ENCODE measurements around the gene NCKAP5. TPM values are rescaled to one million over a fixed set of nuclear protein-coding genes. Genes with fewer than 3 reads are reported as not detected.

The NCKAP5 gene
- polyA plus RNA-seq, 3 donors, result not detected

- Mint-ChIP-seq H3K36me3 (no peaks in the 10 kb centered on the region), H3K27me3 (ENCODE audit: low read depth in 3 of 3) (peaks cover 0 to 3% (median 2%) of the 10 kb centered on the region in 3 donors), H3K27ac (no peak overlapping the region), H3K4me1 (no peaks in the 10 kb centered on the region), H3K4me3 (no peak overlapping the region), H3K9me3 (peaks cover 0 to 5% (median 1%) of the 10 kb centered on the region in 7 donors)
- peaks cover 0 to 6% of the 10 kb centered on the region in 2 donors for H3K9me3 ChIP-seq (replicated peaks in 1 of 2; ENCODE audit: control insufficient read depth in 1 of 2, insufficient read depth in 1 of 2, low read length in 2 of 2)
- no peak overlapping the region for H3K9ac ChIP-seq (ENCODE audit: insufficient read depth, low read length, poor library complexity, severe bottlenecking)
- H3K4me3 ChIP-seq (replicated peaks in 1 of 3; ENCODE audit: low read depth in 2 of 3, low read length in 3 of 3), result no peak overlapping the region
- H3K4me2 ChIP-seq (replicated peaks; ENCODE audit: extremely low read depth, low read length, poor library complexity, severe bottlenecking), result no peak overlapping the region
- no peaks in the 10 kb centered on the region for H3K27me3 ChIP-seq (ENCODE audit: control insufficient read depth in 2 of 2, insufficient read depth in 2 of 2, low read length in 2 of 2)
- WGBS (ENCODE audit: insufficient coverage), result 100% methylated on average over 4 of the region's 4 CpGs
- no peaks in the 10 kb centered on the region for H3K36me3 ChIP-seq (replicated peaks in 1 of 2; ENCODE audit: control insufficient read depth in 1 of 2, insufficient read depth in 2 of 2, low read length in 2 of 2)
- H3K79me2 ChIP-seq (ENCODE audit: insufficient read depth, low read length), result no peaks in the 10 kb centered on the region
- H4K20me1 ChIP-seq (ENCODE audit: insufficient read depth, low read length), result no peaks in the 10 kb centered on the region
- H2AFZ ChIP-seq (ENCODE audit: insufficient read depth, low read depth, low read length, poor library complexity, severe bottlenecking), result no peak overlapping the region
- intact Hi-C loops (cut with micrococcal nuclease), result no loop called here
- no peaks in the 10 kb centered on the region for H3K4me1 ChIP-seq (ENCODE audit: control insufficient read depth in 1 of 2, insufficient read depth in 2 of 2, low read length in 2 of 2)
- no peak for DNase-seq
- TF ChIP-seq, protein P1, sequence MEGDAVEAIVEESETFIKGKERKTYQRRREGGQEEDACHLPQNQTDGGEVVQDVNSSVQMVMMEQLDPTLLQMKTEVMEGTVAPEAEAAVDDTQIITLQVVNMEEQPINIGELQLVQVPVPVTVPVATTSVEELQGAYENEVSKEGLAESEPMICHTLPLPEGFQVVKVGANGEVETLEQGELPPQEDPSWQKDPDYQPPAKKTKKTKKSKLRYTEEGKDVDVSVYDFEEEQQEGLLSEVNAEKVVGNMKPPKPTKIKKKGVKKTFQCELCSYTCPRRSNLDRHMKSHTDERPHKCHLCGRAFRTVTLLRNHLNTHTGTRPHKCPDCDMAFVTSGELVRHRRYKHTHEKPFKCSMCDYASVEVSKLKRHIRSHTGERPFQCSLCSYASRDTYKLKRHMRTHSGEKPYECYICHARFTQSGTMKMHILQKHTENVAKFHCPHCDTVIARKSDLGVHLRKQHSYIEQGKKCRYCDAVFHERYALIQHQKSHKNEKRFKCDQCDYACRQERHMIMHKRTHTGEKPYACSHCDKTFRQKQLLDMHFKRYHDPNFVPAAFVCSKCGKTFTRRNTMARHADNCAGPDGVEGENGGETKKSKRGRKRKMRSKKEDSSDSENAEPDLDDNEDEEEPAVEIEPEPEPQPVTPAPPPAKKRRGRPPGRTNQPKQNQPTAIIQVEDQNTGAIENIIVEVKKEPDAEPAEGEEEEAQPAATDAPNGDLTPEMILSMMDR (IDR thresholded peaks at IDR 0.05), result no peak
- no peak overlapping the region for H3K27ac ChIP-seq (ENCODE audit: low read depth in 1 of 2, low read length in 2 of 2)
These were observed 842.1 kb downstream of the NCKAP5 start for GRCh38 chr2:132726155-132726554.

DNA sequence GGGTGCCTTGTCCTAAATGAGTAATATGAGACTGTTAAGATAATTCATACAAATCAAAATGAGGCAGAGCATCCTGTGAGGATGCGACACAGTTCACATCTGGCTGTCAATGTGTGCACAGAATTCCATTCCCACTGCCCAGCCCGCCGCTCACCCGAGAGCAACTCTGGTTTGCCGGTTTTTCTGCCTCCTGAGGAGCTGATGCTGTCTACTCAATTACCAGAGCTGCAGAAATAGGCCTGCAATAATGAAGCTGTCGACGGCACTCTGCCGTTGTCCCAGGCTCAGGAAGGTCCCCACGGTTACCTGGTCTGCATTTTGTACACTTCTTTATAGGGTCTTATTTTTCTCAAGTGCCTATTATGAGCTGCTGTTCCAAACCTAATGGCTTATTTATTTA is 842.5 kb downstream of the NCKAP5 start:
- H3K27me3 ChIP-seq (ENCODE audit: control insufficient read depth in 2 of 2, insufficient read depth in 2 of 2, low read length in 2 of 2), result no peaks in the 10 kb centered on the region

More for the DNA sequence above, 842.5 kb downstream of the NCKAP5 start:
- H3K36me3 Mint-ChIP-seq, result no peaks in the 10 kb centered on the region
- Histone ChIP-seq H3K9ac (ENCODE audit: insufficient read depth, low read length, poor library complexity, severe bottlenecking) (no peak overlapping the region), H3K36me3 (replicated peaks in 1 of 2; ENCODE audit: control insufficient read depth in 1 of 2, insufficient read depth in 2 of 2, low read length in 2 of 2) (no peaks in the 10 kb centered on the region), H3K27ac (ENCODE audit: low read depth in 1 of 2, low read length in 2 of 2) (no peak overlapping the region), H3K9me3 (replicated peaks in 1 of 2; ENCODE audit: control insufficient read depth in 1 of 2, insufficient read depth in 1 of 2, low read length in 2 of 2) (peaks cover 0 to 6% of the 10 kb centered on the region in 2 donors), H3K79me2 (ENCODE audit: insufficient read depth, low read length) (no peaks in the 10 kb centered on the region), H3K4me3 (replicated peaks in 1 of 3; ENCODE audit: low read depth in 2 of 3, low read length in 3 of 3) (no peak overlapping the region), H2AFZ (ENCODE audit: insufficient read depth, low read depth, low read length, poor library complexity, severe bottlenecking) (no peak overlapping the region), H3K4me1 (ENCODE audit: control insufficient read depth in 1 of 2, insufficient read depth in 2 of 2, low read length in 2 of 2) (no peaks in the 10 kb centered on the region), H4K20me1 (ENCODE audit: insufficient read depth, low read length) (no peaks in the 10 kb centered on the region), H3K4me2 (replicated peaks; ENCODE audit: extremely low read depth, low read length, poor library complexity, severe bottlenecking) (no peak overlapping the region)
- H3K4me1 Mint-ChIP-seq, result no peaks in the 10 kb centered on the region
- 92% methylated on average over 8 of the region's 9 CpGs for WGBS (ENCODE audit: insufficient coverage)
- peaks cover 0 to 3% (median 2%) of the 10 kb centered on the region in 3 donors for H3K27me3 Mint-ChIP-seq (ENCODE audit: low read depth in 3 of 3)
- TF ChIP-seq, protein P1 (IDR thresholded peaks at IDR 0.05), result no peak
- H3K4me3 Mint-ChIP-seq, result no peak overlapping the region
- intact Hi-C loops (cut with micrococcal nuclease), result no loop called here
- H3K9me3 Mint-ChIP-seq, result peaks cover 0 to 5% (median 2%) of the 10 kb centered on the region in 7 donors
- H3K27ac Mint-ChIP-seq, result no peak overlapping the region
- no peak for DNase-seq
